ENCODE measurements around the gene OR52A1.
"Not testable (repeated sequence)": the region's sequence is repeated elsewhere in the genome, so short reads cannot be mapped to it uniquely, and the experiment has no call there.

DNA sequence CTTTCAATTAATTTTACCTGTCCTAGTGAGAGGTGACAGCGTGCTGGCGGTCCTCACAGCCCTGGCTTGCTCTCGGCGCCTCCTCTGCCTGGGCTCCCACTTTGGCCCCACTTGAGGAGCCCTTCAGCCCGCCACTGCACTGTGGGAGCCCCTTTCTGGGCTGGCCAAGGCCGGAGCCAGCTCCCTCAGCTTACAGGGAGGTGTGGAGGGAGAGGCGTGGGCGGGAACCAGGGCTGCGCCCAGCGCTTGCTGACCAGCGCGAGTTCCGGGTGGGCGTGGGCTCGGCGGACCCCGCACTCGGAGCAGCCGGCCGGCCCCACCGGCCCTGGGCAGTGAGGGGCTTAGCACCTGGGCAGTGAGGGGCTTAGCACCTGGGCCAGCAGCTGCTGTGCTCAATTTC is 10.4 kb downstream of the OR52A1 start:
- not testable (repeated sequence) for TF ChIP-seq POLR2AphosphoS5 (IDR thresholded peaks at IDR 0.05; ENCODE audit: borderline replicate concordance, low read depth, low read length); FOXP2 (optimal IDR thresholded peaks at IDR 0.05; ENCODE audit: control extremely low read depth, extremely low read length, insufficient read depth)

All from SK-N-MC (cell line).